Measurements from ENCODE around the gene BCO2.

BCO2 gene

GRCh38 chr11:112150517-112150916, 24.8 kb upstream of the BCO2 start:
- no peaks in the 10 kb centered on the region for H3K27me3 ChIP-seq (ENCODE audit: insufficient read depth, poor library complexity, severe bottlenecking)
- no peak overlapping the region for H3K4me3 ChIP-seq (replicated peaks; ENCODE audit: insufficient read depth, low read length)
- no peak for DNase-seq (ENCODE audit: low read depth in 1 of 2, low spot score in 1 of 2)
- no peak overlapping the region for H3K27ac ChIP-seq (replicated peaks)
- TF ChIP-seq CTCF (IDR thresholded peaks at IDR 0.05; ENCODE audit: insufficient read depth, low read length): no peak
- TF ChIP-seq POLR2AphosphoS5 (IDR thresholded peaks at IDR 0.05; ENCODE audit: low read depth): no peak
- no peak for TF ChIP-seq REST (IDR thresholded peaks at IDR 0.05; ENCODE audit: insufficient replicate concordance, low read depth)
- TF ChIP-seq GABPA (IDR thresholded peaks at IDR 0.05; ENCODE audit: low read depth): no peak
- no peak for TF ChIP-seq SPI1 (IDR thresholded peaks at IDR 0.05; ENCODE audit: borderline replicate concordance, low read depth)

- Histone ChIP-seq H3K27me3 (ENCODE audit: insufficient read depth, poor library complexity, severe bottlenecking) (no peaks in the 10 kb centered on the region), H3K4me3 (replicated peaks; ENCODE audit: insufficient read depth, low read length) (no peak overlapping the region), H3K27ac (replicated peaks) (no peak overlapping the region)
- DNase-seq (ENCODE audit: low read depth in 1 of 2, low spot score in 1 of 2): no peak
- TF ChIP-seq REST (IDR thresholded peaks at IDR 0.05; ENCODE audit: insufficient replicate concordance, low read depth): no peak
- no peak for TF ChIP-seq GABPA (IDR thresholded peaks at IDR 0.05; ENCODE audit: low read depth)
- TF ChIP-seq SPI1 (IDR thresholded peaks at IDR 0.05; ENCODE audit: borderline replicate concordance, low read depth): no peak
- no peak for TF ChIP-seq CTCF (IDR thresholded peaks at IDR 0.05; ENCODE audit: insufficient read depth, low read length)
- TF ChIP-seq POLR2AphosphoS5 (IDR thresholded peaks at IDR 0.05; ENCODE audit: low read depth): no peak
Measured at GRCh38 chr11:112156153-112156955, 19.0 kb upstream of the BCO2 start.

- DNase-seq (ENCODE audit: low read depth in 1 of 2, low spot score in 1 of 2): peak; percentile 21 to 89
Measured at GRCh38 chr11:112156956-112157766, 18.2 kb upstream of the BCO2 start.

More at GRCh38 chr11:112156956-112157766, 18.2 kb upstream of the BCO2 start:
- TF ChIP-seq SPI1 (IDR thresholded peaks at IDR 0.05; ENCODE audit: borderline replicate concordance, low read depth) (no peak), CTCF (IDR thresholded peaks at IDR 0.05; ENCODE audit: insufficient read depth, low read length) (no peak), GABPA (IDR thresholded peaks at IDR 0.05; ENCODE audit: low read depth) (no peak), REST (IDR thresholded peaks at IDR 0.05; ENCODE audit: insufficient replicate concordance, low read depth) (no peak), POLR2AphosphoS5 (IDR thresholded peaks at IDR 0.05; ENCODE audit: low read depth) (no peak)
- H3K27ac ChIP-seq (replicated peaks): no peak overlapping the region; the same call in 1 of the 2 replicates
- no peaks in the 10 kb centered on the region for H3K27me3 ChIP-seq (ENCODE audit: insufficient read depth, poor library complexity, severe bottlenecking)
- H3K4me3 ChIP-seq (replicated peaks; ENCODE audit: insufficient read depth, low read length): no peak overlapping the region
